BLaER1 treated with 17β-estradiol and CSF1 and Interleukin-3, amounts not matched to agents 10 nM and 100 nM (cell line): ENCODE data around the gene SYT15.

Source experiments
- H3K27ac ChIP-seq, 11 experiments: shearing (Covaris generic); formaldehyde crosslinking; 2 replicates each; pipeline ENCODE4 v1.8.1; 2022
- H3K27me3 ChIP-seq, 11 experiments: shearing (Covaris generic); formaldehyde crosslinking; 2 replicates each; pipeline ENCODE4 v1.8.1; 2022
- H3K36me3 ChIP-seq, 11 experiments: shearing (Covaris generic); formaldehyde crosslinking; 2 replicates each; pipeline ENCODE4 v1.8.1; 2022
- H3K4me1 ChIP-seq, 10 experiments: shearing (Covaris generic); formaldehyde crosslinking; 2 replicates each; pipeline ENCODE4 v1.8.1; 2022
- H3K4me2 ChIP-seq, 11 experiments: shearing (Covaris generic); formaldehyde crosslinking; 2 replicates each; pipeline ENCODE4 v1.8.1; 2022
- H3K4me3 ChIP-seq, 10 experiments: shearing (Covaris generic); formaldehyde crosslinking; 2 replicates each; pipeline ENCODE4 v1.8.1; 2022
- H3K9ac ChIP-seq, 11 experiments: shearing (Covaris generic); formaldehyde crosslinking; 2 replicates each; pipeline ENCODE4 v1.8.1; 2022
- H3K9me3 ChIP-seq, 11 experiments: shearing (Covaris generic); formaldehyde crosslinking; replicated peaks in 1 of 11; 2 replicates each; pipeline ENCODE4 v1.8.1; 2022
- H4K20me1 ChIP-seq, 11 experiments: shearing (Covaris generic); formaldehyde crosslinking; 2 replicates each; pipeline ENCODE4 v1.8.1; 2022
- Cebpa-rat ChIP-seq, 11 experiments: shearing (Covaris generic); IDR thresholded peaks; 2 replicates each; pipeline ENCODE4 v1.8.1; 2022

SYT15 gene

DNA sequence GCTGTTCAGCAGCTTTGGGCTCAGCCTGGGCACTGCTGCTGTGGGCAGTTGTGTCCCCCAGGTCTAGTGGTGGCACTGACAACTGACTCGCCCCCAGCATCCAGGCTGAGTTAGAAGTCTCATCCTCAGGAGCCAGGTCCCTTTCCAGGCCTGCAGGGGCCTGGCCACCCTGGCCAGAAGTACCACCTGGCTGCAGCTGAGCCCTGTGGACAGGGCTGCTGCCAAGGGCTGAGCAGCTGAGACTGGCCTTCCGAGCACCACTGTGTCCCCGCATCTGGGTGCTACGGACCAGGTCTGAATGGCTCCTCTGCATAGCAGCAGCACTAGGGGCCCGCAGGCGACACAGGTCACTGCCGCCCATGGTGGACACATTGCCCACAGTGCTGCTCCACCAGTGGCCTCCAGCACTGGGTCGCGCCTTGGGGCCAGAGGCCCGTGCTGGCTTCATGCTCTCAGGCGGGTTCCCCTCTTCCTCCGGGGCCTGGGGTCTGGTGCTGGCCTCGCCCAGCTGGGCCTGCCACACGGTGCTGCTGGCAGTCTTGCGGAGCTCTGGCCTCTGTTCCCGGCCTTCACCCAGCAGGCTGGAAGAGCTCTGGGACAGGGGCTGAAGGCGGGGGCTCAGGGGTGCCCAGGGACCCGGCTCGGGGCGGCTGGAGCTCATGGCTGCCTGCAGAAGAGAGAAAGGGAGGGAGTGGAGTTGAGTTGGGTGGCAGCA is 28.7 kb upstream of the SYT15 start:
- no peak overlapping the region for H3K27ac ChIP-seq
- H3K9ac ChIP-seq, result no peak overlapping the region
- no peak overlapping the region for H3K4me2 ChIP-seq
- peaks cover 0 to 1% (median under 1%) of the 10 kb centered on the region in 10 experiments; a peak in 12 of 20 replicates for H3K4me1 ChIP-seq
- H3K36me3 ChIP-seq, result no peaks in the 10 kb centered on the region
- peaks cover 0 to 19% (median 0%) of the 10 kb centered on the region in 11 experiments; a peak in 4 of 22 replicates for H4K20me1 ChIP-seq
- no peaks in the 10 kb centered on the region for H3K9me3 ChIP-seq
- TF ChIP-seq Cebpa-rat (IDR thresholded peaks at IDR 0.05), result no peak
- H3K4me3 ChIP-seq, result no peak overlapping the region
- H3K27me3 ChIP-seq, result peaks cover under 1 to 7% (median 2%) of the 10 kb centered on the region in 11 experiments; a peak in 18 of 22 replicates

DNA sequence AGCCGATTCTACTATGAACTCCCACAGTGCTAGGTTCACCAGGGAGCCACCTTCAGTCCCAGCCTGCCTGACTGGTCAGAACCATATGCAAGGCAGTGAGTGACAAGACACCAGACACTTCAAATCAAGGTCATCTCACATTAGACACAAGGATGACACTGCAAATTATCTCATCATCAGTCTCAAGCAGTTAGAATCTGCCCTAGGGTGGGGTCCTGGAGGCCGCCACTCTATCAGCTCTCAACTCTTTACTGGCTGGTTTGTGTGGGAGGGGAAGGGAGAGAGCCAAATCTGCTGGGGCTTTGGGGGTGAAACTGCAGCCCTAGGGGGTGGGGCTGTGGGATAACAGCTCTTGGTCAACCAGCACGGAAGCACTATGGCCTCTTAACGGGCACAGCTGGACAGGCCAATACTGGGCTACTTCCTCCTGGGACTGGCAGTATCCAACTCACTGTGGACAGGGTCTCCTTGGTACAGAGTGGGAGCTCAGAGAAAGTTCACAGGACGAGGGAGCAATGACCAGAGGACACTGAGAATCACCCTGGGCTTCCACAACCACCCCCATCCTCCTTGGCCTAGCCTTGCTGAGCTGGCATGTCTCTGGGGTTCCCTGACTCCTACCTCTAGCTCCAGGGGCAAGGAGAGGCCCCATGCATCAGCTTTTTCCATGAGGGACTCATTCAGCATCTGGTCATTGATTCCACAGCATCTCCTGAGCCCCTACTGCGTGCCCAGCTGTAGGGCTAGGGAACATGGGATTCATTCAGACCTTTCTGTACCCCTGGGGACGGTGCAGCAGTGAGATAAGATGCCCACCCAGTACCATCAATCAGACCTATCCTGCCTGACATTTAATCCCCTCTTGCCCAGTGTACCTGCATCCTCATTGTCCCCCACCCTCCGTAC is 27.9 kb upstream of the SYT15 start:
- peaks cover 0 to under 1% (median 0%) of the 10 kb centered on the region in 11 experiments; a peak in 4 of 22 replicates for H3K9me3 ChIP-seq
- H3K4me2 ChIP-seq, result no peak overlapping the region
- H3K27ac ChIP-seq, result no peak overlapping the region
- H3K36me3 ChIP-seq, result no peaks in the 10 kb centered on the region
- no peak for TF ChIP-seq Cebpa-rat (IDR thresholded peaks at IDR 0.05)
- no peak overlapping the region for H3K9ac ChIP-seq
- peaks cover 0 to 9% (median 7%) of the 10 kb centered on the region in 10 experiments; a peak in 15 of 20 replicates for H3K4me1 ChIP-seq
- no peak overlapping the region for H3K4me3 ChIP-seq
- peaks cover 0 to 19% (median 0%) of the 10 kb centered on the region in 11 experiments; a peak in 4 of 22 replicates for H4K20me1 ChIP-seq
- peaks cover 8 to 15% (median 10%) of the 10 kb centered on the region in 11 experiments for H3K27me3 ChIP-seq

DNA sequence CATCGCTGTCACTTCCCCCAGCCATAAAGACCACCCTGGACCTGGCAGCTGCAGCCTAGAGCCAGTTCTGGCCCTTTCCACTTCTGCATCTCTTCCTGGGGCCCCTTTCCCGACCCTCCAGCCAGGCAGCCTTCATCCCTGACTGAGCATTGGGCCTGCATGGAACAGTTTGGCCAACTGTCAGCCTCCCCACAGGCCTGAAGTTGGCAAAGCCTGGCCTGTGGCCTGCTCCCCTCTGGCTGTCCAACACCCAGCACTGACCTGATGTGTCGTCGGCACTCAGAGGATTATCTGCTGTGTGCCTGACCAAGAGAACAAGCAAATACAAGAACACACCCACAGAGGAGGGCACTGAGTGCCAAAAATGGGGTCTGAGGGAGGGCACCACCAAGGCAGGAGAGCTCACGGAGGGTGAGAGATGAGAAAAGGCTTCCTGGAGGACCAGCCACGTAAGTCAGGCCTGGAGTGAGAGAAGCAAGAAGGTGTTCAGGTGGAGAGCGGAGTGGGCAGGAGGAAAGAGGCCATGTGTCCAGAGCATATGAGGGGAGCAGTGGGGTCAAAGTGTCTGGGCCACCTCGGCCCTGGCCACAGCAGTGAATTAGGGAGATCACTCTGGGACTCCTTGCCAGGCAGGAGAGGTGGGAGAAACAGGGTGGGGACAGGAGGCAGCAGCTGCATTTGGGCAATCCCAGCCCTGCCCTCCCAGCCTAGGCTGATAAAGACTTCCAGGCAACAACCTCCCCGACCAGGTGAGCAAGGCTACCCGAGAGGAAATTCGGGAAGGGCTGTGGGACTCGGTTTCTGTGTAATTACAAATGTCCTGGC is 27.0 kb upstream of the SYT15 start:
- Histone ChIP-seq H3K9ac (no peak overlapping the region), H4K20me1 (peaks cover 0 to 19% (median 0%) of the 10 kb centered on the region in 11 experiments; a peak in 4 of 22 replicates), H3K27me3 (peaks cover 13 to 24% (median 18%) of the 10 kb centered on the region in 11 experiments), H3K27ac (no peak overlapping the region), H3K9me3 (peaks cover 0 to 8% (median 3%) of the 10 kb centered on the region in 11 experiments; a peak in 7 of 22 replicates), H3K4me3 (no peak overlapping the region), H3K36me3 (no peaks in the 10 kb centered on the region), H3K4me2 (no peak overlapping the region), H3K4me1 (peaks cover 0 to 9% (median 7%) of the 10 kb centered on the region in 10 experiments; a peak in 15 of 20 replicates)
- no peak for TF ChIP-seq Cebpa-rat (IDR thresholded peaks at IDR 0.05)

DNA sequence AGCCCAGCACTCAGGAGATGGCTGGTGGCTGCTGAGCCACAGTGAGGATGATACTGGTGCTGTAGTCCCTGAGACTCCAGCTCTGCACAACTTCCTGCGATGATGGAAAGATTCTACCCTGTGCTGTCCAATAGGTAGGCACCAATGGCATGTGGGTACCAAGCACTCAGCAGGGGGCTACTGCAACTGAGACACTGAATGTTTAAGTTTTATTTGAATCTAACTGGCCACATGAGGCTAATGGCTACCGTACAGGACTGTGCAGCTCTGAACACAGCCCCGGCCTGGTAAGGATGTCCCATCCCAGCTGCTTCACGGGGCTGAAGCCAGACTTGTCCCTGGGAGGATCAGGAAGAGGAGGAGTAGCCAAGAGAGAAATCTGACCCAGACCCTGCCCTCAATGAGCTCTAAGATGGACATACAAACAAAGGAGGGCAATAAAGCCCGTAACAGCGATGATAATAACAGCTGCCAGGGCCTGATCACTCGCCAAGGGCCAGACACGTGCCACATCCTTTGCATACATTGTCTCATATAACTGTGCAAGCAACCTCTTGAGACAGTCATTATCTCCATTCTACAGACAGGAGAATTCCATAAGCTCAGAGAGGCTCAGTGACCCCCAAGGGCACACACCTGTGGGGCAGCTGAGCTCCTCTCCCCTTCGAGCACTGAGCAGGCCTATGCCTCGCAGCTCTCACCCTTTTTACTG is 26.2 kb upstream of the SYT15 start:
- H3K27me3 ChIP-seq, result peaks cover 19 to 31% (median 26%) of the 10 kb centered on the region in 11 experiments
- H3K9ac ChIP-seq, result no peak overlapping the region
- H3K27ac ChIP-seq, result no peak overlapping the region
- H3K4me3 ChIP-seq, result no peak overlapping the region
- no peaks in the 10 kb centered on the region for H3K36me3 ChIP-seq
- peaks cover 0 to 17% (median 0%) of the 10 kb centered on the region in 11 experiments; a peak in 4 of 22 replicates for H4K20me1 ChIP-seq
- H3K4me1 ChIP-seq, result peaks cover 0 to 9% (median 7%) of the 10 kb centered on the region in 10 experiments; a peak in 15 of 20 replicates
- no peak for TF ChIP-seq Cebpa-rat (IDR thresholded peaks at IDR 0.05)
- no peak overlapping the region for H3K4me2 ChIP-seq
- peaks cover 0 to 16% (median 8%) of the 10 kb centered on the region in 11 experiments; a peak in 10 of 22 replicates for H3K9me3 ChIP-seq

DNA sequence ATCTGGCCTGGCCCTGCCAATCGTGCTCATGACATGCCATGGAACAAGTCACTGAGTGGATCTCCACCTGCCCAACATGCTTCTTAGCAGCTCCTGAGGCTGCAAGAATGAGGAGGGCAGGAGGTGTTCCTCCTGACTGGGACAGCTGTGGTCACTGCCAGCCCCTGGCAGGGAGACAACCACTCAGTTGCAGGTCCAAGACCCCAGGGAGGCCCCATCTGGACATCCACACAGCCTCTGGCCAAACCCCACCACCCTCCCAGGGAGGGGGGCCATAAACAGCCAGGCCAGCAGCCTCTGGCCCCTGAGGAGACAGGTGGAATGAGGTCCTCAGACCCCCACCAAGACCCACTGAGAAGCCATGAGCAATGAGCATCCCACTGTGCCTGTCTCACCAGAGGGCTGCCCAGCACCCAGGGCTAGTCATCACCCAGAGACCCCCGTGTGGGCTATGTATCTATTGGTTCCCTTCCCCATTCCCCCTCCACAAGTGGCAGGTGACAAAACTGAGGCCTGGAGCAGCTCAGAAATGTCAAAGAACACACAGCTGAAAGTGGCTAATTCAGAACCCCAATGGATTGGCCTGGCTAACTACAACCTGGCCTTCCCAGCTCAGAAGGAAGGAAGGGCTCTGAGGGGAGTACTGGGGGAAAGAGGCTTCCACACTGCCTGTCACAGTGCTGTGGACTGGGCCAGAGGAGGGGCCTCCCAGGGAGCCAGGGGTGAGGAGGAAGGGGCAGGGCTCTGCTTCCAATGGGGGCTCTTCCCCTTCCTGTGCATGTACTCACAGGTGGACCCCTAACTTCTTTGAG is 25.5 kb upstream of the SYT15 start:
- no peaks in the 10 kb centered on the region for H3K36me3 ChIP-seq
- H3K9ac ChIP-seq, result no peak overlapping the region
- H3K4me2 ChIP-seq, result no peak overlapping the region
- H3K9me3 ChIP-seq, result peaks cover 0 to 17% (median 8%) of the 10 kb centered on the region in 11 experiments; a peak in 10 of 22 replicates
- peaks cover 0 to 9% (median 7%) of the 10 kb centered on the region in 10 experiments; a peak in 15 of 20 replicates for H3K4me1 ChIP-seq
- no peak overlapping the region for H3K4me3 ChIP-seq
- no peak overlapping the region for H3K27ac ChIP-seq
- TF ChIP-seq Cebpa-rat (IDR thresholded peaks at IDR 0.05), result no peak
- H4K20me1 ChIP-seq, result peaks cover 0 to 14% (median 0%) of the 10 kb centered on the region in 11 experiments; a peak in 4 of 22 replicates
- peaks cover 19 to 32% (median 26%) of the 10 kb centered on the region in 11 experiments for H3K27me3 ChIP-seq

DNA sequence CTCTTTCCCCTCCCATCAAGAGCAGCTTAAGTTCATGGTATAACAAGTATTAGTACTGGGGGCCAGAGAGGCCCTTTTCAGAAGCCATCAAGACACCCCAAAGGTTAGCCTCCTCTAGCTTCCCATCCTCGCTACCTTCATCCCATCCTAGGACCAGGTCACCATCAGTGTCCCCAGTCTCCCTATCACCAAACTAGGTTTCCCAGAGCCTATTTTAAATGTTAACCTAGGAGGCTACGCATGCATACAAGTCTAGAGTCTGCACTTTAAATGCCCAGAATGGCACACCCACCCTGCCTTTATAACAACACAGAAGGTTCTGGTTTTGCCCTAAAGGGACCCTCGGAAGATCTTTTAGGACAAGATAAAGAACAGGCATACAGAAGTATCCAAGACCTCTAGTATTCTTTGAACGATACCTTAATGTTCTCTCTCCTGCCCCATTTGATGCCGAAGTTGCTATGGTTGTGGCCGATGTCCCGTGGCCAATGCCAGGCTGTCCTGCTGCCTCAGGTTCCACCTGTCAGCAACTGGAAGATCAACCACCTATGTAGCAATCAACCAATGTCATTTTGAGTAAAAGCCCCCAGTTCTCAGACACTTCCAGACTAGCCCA is 24.7 kb upstream of the SYT15 start:
- Histone ChIP-seq H4K20me1 (peaks cover 0 to 12% (median 0%) of the 10 kb centered on the region in 11 experiments; a peak in 4 of 22 replicates), H3K9ac (no peak overlapping the region), H3K27ac (no peak overlapping the region), H3K36me3 (no peaks in the 10 kb centered on the region), H3K4me2 (no peak overlapping the region), H3K4me1 (peaks cover 0 to 9% (median 7%) of the 10 kb centered on the region in 10 experiments; a peak in 15 of 20 replicates), H3K27me3 (peaks cover 19 to 32% (median 26%) of the 10 kb centered on the region in 11 experiments), H3K9me3 (peaks cover 0 to 17% (median 8%) of the 10 kb centered on the region in 11 experiments; a peak in 10 of 22 replicates), H3K4me3 (no peak overlapping the region)
- 0 out of 22 replicates have a peak, but pooled peaks of 1 of the 11 experiments have one; percentile 21 for TF ChIP-seq Cebpa-rat (IDR thresholded peaks at IDR 0.05)

DNA sequence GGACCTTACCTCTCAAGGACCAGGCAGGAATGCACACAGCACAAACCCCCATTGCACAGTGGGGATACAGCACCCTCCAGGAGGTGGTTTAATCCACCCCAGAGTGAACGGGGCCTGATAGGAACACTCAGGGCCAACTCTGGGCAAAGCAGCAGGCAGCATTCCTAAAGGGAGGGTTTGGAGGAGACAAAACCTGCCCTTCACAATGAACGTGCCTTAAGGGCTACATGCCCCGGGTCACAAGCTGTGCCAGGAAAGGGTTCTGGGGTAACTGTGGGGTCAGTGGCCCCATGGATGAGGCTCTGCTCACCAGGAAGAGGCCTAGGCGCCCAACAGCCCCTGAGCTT is 23.6 kb upstream of the SYT15 start:
- peaks cover 0 to 17% (median 8%) of the 10 kb centered on the region in 11 experiments; a peak in 10 of 22 replicates for H3K9me3 ChIP-seq
- peaks cover 0 to 5% (median 0%) of the 10 kb centered on the region in 11 experiments; a peak in 4 of 22 replicates for H4K20me1 ChIP-seq
- H3K27ac ChIP-seq, result no peak overlapping the region
- peaks cover 19 to 32% (median 26%) of the 10 kb centered on the region in 11 experiments for H3K27me3 ChIP-seq
- no peaks in the 10 kb centered on the region for H3K36me3 ChIP-seq
- TF ChIP-seq Cebpa-rat (IDR thresholded peaks at IDR 0.05), result no peak
- no peak overlapping the region for H3K4me3 ChIP-seq
- H3K9ac ChIP-seq, result 0 out of 22 replicates have a peak overlapping the region, but pooled peaks of 1 of the 11 experiments have one; percentile 0
- H3K4me2 ChIP-seq, result peak overlapping the region in 8 of 11 experiments; percentile 29 to 75 (median 60); a peak in 15 of 22 replicates
- peaks cover 0 to 9% (median 7%) of the 10 kb centered on the region in 10 experiments; a peak in 15 of 20 replicates for H3K4me1 ChIP-seq
